ENCODE data around the gene ZFYVE19. TPM values are rescaled to one million over a fixed set of nuclear protein-coding genes. Genes with fewer than 3 reads are reported as not detected.
A peak's percentile ranks its signal among the peaks of the same experiment; 100 is the strongest.

Gene ZFYVE19
- total RNA-seq, 1 donor = 32.3 TPM

DNA sequence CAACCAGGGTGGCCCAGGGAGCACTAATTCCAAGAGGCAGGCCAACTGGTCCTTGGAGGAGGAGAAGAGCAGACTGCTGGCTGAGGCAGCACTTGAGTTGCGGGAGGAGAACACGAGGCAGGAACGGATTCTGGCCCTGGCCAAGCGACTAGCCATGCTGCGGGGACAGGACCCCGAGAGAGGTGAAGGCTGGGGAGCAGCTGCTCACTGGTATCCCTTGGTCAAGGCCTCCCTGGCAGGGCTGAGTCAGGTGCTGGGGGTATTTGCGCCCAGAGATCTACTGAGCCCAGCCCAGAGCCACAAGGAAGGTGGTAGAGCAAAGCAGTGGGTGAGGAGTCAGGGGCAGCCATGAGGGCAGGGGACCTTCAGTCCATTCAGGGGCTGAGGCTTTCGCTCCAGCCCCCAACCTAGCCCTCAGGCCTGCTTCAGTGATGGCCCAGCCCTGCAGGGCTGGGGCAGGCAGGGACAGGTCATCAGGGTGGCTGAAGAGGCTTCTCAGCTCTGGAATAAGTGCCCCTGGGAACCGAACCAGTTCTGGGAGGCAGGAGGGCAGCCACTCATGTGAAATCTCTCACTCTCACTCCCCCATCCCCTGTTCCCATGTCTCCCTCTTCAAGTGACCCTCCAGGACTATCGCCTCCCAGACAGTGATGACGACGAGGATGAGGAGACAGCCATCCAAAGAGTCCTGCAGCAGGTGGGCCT lies 6.0 kb downstream of the ZFYVE19 start:
- DNase-seq (ENCODE audit: low read depth in 2 of 3, low spot score in 2 of 3) = no peak

DNA sequence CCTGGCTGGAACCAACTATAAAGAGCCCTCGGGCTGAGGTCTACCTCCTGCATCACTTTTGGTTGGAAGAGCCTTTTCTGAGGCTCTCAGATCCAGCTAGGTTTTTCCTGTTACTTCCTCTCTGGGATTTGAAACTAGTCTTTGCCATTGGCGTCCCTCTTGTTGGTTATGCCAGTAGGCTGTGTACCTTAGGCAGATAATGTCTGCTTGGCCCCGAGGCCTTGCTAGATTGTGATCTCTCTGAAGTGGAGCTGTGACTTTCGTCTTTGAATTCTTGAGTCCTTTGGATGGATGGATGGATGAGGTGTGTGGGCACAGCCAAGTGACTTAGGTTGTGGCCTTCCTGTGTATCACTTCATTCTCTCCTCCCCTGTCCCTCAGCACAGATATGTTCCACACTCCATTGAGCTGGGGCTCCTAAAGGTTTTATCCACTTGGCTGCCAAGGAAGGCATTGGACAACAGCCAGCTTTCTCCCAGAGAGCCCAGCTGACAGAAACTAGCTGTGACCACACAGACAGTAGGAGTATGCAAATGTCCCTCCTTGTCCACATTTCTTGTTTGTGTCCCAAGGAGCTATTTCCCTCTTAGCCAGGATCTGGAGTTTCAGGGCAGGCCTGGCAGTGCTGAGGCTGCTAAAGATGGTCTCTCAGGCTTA lies 8.3 kb downstream of the ZFYVE19 start:
- no peak for DNase-seq (ENCODE audit: low read depth in 2 of 3, low spot score in 2 of 3)

DNA sequence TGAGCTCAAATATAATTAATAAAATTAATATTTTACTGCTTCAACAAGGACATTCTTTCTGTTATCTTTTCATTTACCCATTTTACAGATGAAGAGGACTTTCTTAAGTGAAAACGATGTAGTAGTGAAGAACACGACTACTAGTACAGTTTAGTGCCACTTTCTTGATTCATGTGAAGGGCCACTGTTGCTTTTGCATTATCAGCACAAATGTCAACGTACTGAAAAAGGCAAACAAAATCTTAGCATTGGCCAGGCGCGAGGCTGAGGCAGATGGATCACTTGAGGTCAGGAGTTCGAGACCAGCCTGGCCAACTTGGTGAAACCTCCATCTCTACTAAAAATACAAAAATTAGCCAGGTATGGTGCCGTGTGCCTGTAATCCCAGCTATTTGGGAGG lies 12.2 kb downstream of the ZFYVE19 start:
- no peak for DNase-seq (ENCODE audit: low read depth in 2 of 3, low spot score in 2 of 3)

DNA sequence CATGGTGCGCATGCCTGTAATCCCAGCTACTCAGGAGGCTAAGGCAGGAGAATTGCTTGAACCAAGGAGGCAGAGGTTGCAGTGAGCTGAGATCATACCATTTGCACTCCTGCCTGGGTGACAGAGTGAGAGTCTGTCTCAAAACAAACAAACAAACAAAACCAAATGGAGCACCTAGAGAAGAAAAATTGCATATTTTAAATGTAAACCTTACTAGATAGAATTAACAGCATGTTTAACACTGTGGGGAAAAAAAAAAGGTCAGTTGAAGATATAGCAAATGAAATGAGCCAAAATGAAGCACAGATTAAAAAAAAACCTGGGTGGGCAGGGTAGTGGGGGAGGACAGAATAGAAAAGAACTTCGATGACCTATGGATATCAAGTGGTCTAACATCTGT lies 14.3 kb downstream of the ZFYVE19 start:
- no peak for DNase-seq (ENCODE audit: low read depth in 2 of 3, low spot score in 2 of 3)

DNA sequence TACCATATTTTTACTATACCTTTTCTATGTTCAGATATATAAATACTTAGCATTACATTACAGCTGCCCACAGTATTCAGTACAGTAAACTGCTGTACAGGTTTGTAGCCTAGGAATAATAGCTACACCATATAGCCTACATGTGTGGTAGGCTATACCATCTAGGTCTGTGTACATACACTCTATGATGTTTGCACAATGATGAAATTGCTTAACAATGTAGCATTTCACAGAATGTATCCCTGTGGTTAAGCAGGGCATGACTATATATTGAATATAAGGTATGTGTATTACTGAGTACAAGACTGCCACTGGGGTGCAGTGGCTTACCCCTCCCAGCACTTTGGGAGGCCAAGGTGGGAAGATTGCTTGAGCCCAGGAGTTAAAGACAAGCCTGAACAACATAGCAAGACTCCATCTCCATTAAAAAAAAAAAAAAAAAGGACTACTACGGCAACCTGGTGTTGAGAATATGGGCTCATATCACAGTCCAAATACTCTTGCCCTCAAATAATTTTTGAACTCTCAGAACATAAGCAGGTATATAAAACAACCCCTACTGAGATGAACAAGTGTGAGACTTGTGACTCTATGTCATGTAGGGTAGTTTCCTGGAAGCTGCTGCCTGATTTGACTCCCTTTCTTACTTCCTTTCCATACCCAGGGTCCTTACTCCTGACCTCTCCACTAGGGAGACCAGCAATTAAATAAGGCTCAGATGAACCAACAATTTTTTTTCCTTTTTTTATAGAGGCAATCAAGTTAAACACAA lies 16.9 kb downstream of the ZFYVE19 start:
- no peak for DNase-seq (ENCODE audit: low read depth in 2 of 3, low spot score in 2 of 3)

DNA sequence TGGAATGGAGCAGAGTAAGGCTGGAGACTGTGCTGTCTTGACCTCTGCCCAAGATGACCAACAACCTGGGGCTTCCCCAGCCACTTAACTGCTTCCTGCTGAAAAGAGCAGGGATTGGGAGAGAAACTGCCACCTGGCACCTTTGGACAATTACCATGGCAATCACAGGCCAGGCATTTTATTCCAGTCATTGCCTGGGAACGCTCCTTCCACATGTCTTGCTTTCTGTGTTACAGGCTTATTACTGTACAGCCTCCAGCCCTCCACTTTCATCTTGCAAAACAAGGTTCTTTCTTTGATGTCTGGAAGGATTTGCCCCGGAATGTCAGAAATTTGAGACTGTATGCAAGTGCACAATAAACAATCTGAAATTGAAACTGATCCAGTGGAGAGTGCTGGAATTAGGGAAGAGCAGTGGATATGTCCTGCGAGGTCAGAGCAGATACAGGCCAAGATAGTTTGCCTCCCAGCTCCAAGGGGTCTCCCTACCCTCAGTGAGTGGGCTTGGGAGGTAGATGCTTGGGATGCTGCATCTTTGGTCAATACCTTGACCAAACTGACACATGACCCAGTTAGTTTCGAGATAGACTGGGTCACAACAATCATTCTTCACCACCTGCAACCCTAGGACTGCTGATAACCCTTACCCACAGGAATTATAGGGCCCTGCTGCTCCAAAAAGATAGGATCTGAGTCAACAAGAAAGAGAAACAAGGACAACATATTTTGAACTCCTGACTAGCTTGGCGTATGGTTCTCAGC lies 19.0 kb downstream of the ZFYVE19 start:
- DNase-seq (ENCODE audit: low read depth in 2 of 3, low spot score in 2 of 3) = no peak

DNA sequence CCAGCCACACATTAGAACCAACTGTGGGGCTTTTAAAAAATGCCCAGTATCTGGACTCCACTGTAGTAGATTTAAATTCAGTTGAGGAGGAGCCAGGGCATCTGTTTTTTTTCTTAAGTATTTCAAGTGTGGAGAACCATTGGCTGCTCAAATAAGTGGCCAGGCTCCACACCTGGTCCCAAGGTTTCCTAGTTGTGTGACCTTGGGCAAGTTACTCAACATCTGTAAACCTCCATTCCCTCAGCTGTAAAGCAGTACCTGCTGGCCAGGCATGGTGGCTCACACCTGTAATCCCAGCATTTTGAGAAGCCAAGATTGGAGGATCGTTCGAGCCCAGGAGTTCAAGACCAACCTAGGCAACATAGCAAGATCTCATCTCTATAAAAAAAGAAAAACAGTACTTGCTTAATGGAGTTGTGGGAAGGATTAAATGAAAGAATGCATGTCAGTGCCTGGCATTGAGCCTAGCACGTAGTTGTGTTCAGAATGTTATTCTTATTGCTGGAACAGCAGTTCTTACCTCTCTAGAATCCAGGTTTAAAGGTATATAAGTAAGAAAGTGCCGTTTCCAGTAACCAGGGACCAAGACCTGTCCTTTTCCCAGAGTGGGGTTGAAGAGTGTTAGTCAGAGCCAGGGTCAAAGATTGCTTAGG lies 19.7 kb downstream of the ZFYVE19 start:
- no peak for DNase-seq (ENCODE audit: low read depth in 2 of 3, low spot score in 2 of 3)

DNA sequence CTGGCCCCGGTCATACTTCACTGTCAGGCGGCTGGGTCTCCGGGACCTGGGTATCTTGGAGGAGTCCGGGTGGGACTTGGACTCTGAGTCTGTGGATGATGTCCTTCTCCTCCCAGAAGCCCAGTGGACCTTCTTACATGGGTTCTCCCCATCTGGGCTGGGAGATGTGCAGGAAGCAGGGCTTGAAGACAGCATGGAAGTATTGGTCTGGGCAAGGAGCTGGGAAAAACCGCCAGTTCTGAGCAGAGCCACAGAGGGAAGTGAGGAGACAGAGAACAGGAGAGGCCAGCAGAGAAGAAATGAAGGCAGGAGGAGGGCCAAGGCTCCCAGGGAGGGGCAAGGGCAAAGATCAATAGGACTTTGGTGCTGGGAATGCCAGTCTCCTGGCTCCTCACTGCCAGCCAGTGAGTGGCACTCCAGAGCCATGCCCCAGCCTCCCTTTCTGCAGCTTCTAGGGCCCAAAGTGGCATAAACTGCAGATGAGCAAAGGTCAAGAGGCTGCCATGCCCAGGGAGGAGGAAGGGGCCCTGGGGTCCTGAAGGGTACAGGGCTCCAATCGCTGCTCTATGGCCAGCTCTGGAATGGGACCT lies 21.7 kb downstream of the ZFYVE19 start, which contains the start of gene PPP1R14D:
Gene PPP1R14D, minus strand, starts transcription at position 262 of the 590 bp plus-strand sequence. Its CDS starts 67 bp downstream, at position 195.
- no peak for DNase-seq (ENCODE audit: low read depth in 2 of 3, low spot score in 2 of 3)

DNA sequence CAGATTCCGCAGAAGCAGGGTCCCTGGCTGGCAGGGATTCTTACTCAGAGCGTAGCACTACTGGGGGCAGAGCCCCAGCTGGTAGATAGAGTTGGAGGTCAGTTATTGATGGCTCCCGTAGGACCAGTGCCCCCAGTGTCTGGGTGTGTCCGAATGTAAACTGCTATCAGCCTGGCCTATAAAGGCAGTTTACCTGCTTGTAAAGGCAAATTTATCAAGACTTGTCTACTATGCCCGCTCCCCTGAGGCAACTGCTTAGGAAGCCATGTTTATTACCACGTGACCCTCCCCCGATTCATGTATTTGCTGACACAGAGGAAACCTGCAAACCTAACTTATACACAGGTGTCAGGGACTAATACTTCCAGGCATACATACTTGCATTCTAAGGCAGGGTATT lies 22.2 kb downstream of the ZFYVE19 start:
- no peak for DNase-seq (ENCODE audit: low read depth in 2 of 3, low spot score in 2 of 3)

DNA sequence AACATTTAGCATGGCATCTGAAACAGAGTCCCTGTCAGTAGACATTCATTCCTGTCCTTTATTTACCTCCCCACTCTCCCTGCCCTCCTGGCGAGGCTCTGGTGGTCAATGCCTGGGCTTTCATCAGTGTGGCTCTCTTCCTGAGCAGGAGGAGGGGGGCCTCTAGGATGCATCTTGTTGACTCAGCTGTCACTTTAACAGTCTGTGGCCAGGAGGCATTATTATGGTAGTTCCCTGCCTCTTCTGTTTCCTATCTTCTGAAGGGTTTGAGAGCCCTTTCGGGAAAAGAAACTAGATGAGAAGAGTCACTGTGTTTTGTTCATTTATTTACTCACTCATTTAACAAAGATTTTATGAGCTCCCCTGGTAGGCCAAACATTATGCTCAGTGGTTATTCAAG lies 24.0 kb downstream of the ZFYVE19 start:
- no peak for DNase-seq (ENCODE audit: low read depth in 2 of 3, low spot score in 2 of 3)

DNA sequence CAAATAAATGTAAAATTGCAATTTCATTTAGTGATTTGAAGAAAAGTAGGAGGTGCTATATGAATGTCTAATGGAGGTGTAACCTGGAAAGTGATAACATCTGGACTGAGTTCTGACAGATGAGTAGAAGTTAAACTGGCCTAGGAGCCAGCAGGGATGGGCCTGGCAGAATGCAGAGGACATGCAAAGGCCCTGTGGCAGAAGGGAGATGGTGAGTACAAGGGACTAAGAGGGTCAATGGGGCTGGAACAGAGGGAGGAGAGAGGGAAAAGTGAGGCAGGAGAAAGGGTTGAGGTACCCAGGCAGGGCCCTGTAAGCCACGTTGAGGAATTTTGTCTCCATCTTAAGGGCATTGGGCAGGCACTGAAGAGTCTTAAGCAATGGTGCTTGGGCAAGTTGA lies 25.0 kb downstream of the ZFYVE19 start:
- no peak for DNase-seq (ENCODE audit: low read depth in 2 of 3, low spot score in 2 of 3)

DNA sequence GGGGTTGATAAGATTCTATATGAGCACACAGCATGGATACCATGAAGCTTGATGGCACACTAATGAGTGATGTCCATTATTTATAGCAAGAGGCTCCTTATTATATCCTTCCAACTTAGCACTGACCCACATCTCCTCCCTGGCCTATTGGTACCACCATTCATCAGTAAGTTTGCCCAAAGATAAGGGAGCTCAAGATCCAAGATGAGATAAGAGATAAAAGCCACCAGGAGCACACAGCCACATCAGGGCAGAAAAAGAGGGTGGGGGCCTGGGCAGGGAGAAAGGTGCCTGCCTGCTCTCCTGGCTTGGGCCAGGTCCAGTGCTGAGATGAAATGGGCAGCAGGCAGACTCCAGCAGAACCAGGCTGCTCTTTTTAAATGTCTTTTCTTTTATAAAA lies 26.0 kb downstream of the ZFYVE19 start:
- no peak for DNase-seq (ENCODE audit: low read depth in 2 of 3, low spot score in 2 of 3)

DNA sequence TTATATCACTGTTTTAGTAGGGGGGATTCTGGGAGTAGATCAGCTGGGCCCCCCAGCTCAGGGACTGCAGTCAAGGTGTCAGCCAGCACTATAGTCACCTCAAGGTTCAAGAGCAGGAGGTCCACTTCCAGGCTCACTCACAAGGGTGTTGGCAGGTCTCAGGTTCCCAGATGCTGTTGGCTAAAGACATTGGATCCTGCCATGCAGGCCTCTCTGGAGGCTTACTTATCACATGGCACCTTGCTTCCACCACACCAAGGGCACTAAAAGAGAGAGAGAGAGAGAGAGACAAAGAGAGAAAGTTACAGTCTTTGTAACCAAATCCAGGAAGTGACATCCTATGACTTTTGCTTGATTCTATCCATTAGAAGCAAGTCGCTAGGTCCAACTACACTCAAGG lies 29.1 kb downstream of the ZFYVE19 start:
- no peak for DNase-seq (ENCODE audit: low read depth in 2 of 3, low spot score in 2 of 3)

DNA sequence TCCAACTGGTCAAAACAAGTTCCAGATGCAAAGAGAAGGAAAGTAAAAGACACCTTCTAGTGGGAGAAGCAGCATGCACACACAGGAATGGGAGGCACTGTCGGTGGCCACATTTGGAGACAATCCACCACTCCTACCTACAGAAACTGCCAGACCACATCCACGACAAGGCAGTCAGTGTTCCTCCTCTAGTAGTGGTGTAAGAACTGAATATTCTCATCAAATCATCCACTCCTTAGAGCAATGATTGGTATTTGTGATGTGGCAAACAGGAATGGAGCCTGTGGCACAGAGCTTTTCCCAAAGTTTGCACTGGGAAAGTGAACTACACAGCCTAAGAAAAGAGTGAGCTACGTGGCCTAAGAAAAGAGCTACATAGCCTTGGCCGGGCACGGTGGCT lies 31.9 kb downstream of the ZFYVE19 start:
- DNase-seq (ENCODE audit: low read depth in 2 of 3, low spot score in 2 of 3) = no peak

DNA sequence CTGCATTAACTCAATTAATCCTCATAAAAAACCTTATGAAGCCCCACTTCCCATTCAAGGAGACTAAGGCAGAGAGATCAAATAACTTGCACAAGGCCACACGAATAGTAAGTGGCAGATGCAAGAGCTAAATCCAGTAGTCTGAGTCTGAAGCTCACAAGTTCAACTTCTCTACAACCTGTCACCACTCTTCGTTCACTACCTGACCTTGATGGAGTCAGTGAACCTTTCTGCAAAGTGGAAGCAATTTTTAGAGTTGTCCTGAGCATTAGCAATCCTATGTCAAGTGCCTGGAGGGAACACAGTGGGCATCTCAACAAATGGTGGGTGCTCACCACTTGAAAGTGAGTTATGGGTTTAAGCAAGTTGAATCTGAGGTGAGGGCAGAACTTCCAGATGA lies 34.9 kb downstream of the ZFYVE19 start:
- DNase-seq (ENCODE audit: low read depth in 2 of 3, low spot score in 2 of 3) = no peak

DNA sequence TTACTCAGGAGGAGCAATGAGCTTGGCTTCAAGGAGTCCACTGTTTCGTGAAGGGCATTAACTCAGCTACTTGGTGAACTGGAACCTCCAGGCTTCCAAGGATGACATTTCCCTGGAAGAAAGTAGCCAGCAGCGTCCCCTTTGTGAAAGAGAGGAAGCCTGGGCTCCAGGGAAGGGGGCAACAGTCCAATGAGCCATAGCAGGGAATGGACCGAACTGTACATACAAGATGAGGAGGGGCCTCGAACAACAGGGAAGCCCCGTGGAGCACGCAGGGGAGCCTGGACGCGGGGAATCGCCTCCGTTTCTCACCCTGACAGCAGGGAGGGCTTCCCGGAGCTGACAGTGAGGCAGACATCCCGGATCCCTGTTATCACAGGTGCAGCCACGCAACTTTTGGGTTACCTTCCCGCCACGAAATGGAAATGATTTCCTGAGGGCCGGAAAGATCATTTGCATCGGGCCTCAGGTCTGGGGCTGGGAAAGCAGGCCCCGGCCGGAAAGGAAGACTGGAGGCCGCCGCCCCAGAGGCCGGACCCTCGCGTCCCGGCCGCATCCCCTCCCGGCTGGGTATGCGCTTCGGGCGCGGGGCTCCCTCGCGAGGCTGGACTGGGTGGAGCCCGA lies 36.5 kb downstream of the ZFYVE19 start:
- DNase-seq (ENCODE audit: low read depth in 2 of 3, low spot score in 2 of 3) = no peak

DNA sequence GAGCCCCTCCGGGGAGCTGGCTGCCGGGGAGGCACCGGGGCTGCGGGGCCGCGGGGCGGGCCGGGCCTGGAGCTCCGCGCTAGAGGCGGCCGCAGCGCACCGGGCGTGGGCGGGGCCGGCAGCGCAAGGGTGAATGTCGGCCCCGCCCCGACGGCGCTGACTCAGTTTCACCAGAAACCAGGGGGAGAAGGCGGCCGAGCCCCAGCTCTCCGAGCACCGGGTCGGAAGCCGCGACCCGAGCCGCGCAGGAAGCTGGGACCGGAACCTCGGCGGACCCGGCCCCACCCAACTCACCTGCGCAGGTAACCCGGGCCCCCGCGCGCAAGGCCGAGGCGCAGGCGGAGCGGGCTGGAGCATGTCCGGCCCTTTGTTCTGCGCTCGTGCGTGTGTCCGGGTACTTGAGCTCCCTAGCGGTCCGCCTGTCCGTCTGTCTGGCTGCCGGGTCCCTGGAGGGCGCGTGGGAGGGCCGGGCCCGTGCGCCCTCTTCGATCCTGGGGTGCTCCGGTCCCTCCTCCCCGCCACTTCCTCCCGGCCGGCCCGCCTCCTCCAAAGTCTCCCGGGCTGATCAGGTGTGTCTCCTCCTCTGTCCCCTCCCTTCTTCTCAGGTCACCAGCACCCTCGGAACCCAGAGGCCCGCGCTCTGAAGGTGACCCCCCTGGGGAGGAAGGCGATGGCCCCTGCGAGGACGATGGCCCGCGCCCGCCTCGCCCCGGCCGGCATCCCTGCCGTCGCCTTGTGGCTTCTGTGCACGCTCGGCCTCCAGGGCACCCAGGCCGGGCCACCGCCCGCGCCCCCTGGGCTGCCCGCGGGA lies 37.2 kb downstream of the ZFYVE19 start, which contains the start of gene SPINT1:
Gene SPINT1, plus strand, starts transcription at position 164 of the 811 bp plus-strand sequence. Its CDS starts 507 bp downstream, at position 671.
- DNase-seq (ENCODE audit: low read depth in 2 of 3, low spot score in 2 of 3) = peak in 2 of 3 donors; percentile 31

DNA sequence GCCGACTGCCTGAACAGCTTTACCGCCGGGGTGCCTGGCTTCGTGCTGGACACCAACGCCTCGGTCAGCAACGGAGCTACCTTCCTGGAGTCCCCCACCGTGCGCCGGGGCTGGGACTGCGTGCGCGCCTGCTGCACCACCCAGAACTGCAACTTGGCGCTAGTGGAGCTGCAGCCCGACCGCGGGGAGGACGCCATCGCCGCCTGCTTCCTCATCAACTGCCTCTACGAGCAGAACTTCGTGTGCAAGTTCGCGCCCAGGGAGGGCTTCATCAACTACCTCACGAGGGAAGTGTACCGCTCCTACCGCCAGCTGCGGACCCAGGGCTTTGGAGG lies 37.8 kb downstream of the ZFYVE19 start:
- DNase-seq (ENCODE audit: low read depth in 2 of 3, low spot score in 2 of 3) = peak in 2 of 3 donors; percentile 46 to 68

DNA sequence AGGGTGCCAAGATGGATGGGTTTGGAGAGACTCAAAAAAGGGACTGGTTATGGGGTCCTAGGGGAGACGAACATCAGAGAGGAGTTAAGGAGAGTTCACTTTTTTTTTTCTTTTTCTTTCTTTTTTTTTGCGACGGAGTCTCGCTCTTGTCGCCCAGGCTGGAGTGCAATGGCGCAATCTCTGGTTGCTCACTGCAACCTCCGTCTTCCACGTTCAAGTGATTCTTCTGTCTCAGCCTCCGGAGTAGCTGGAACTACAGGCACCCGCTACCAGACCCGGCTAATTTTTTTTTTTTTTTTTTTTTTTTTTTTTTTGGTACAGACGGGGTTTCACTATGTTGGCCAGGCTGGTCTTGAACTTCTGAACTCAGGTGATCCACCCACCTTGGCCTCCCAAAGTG lies 38.1 kb downstream of the ZFYVE19 start:
- no peak for DNase-seq (ENCODE audit: low read depth in 2 of 3, low spot score in 2 of 3)
